Naive thymus-derived CD8-positive, alpha-beta T cell (primary cell): ENCODE measurements around the gene ECE1. TPM values are rescaled to one million over a fixed set of nuclear protein-coding genes. Genes with fewer than 3 reads are reported as not detected.
"Not testable (repeated sequence)": the region's sequence is repeated elsewhere in the genome, so short reads cannot be mapped to it uniquely, and the experiment has no call there.

Experiments used
- ATAC-seq, 2 donors: fragments of 150-1000 bp; cut with Tn5 transposase in 1 of 2; sonication (Bioruptor Pico), chemical (Tn5 transposase) in 1 of 2; 1 replicate in 1 of 2; 2 replicates in 1 of 2; pipeline ENCODE4 v1.10.0; 2021; ENCODE audit warnings: mild to moderate bottlenecking in 2 of 2, moderate library complexity in 2 of 2
- POLR2A ChIA-PET: fragments of 350-600 bp; sonication (Branson Sonifier 250); formaldehyde crosslinking; loops from one replicate; lab custom pipeline; 2021; ENCODE audit warnings: antibody characterized with exemption; lab: Charles Lee
- DNase-seq, 10 donors: peaks; one replicate each; pipeline versions ENCODE4 v3.0.0 to v3.0.0-alpha.2; 2020 to 2022
- H3K27ac Mint-ChIP-seq, 10 donors: one replicate each; pipeline ENCODE4 v1.8.0; 2020 to 2022; ENCODE audit warnings: mild to moderate bottlenecking in 10 of 10, mixed read lengths in 10 of 10, moderate library complexity in 4 of 10, inconsistent platforms in 1 of 10
- H3K27me3 Mint-ChIP-seq, 5 donors: one replicate each; pipeline ENCODE4 v1.8.0; 2021 to 2022; ENCODE audit warnings: mixed read lengths in 5 of 5
- H3K36me3 Mint-ChIP-seq, 3 donors: one replicate each; pipeline ENCODE4 v1.8.0; 2020 to 2022; ENCODE audit warnings: mixed read lengths in 3 of 3, mild to moderate bottlenecking in 2 of 3, inconsistent platforms in 1 of 3
- H3K4me1 Mint-ChIP-seq, 4 donors: one replicate each; pipeline ENCODE4 v1.8.0; 2021 to 2022; ENCODE audit warnings: mixed read lengths in 4 of 4
- H3K4me3 Mint-ChIP-seq, 10 donors: one replicate each; pipeline ENCODE4 v1.8.0; 2020 to 2022; ENCODE audit warnings: mild to moderate bottlenecking in 10 of 10, mixed read lengths in 10 of 10, moderate library complexity in 6 of 10, inconsistent platforms in 1 of 10
- H3K9me3 Mint-ChIP-seq, 9 donors: one replicate each; pipeline ENCODE4 v1.8.0; 2020 to 2022; ENCODE audit warnings: mixed read lengths in 9 of 9, mild to moderate bottlenecking in 3 of 9, inconsistent platforms in 1 of 9, moderate library complexity in 1 of 9
- polyA plus RNA-seq, 3 donors: library from polyadenylated mRNA; unstranded; fragments of 300-500 nt; fragmentation: Illumina TruSeq; gene quantifications; one replicate each; pipeline ENCODE4 v1.2.3, GENCODE V29; 2021
- total RNA-seq, 8 experiments: library from RNA in 2 of 8; stranded (reverse) in 2 of 8; gene quantifications; one replicate each; pipeline ENCODE4 v1.2.3 and lab custom pipeline; 2021 to 2026

Gene ECE1
- total and polyA plus RNA-seq, 5 experiments from 2014 or later = 9.1 to 53.6 (median 37.3) TPM

DNA sequence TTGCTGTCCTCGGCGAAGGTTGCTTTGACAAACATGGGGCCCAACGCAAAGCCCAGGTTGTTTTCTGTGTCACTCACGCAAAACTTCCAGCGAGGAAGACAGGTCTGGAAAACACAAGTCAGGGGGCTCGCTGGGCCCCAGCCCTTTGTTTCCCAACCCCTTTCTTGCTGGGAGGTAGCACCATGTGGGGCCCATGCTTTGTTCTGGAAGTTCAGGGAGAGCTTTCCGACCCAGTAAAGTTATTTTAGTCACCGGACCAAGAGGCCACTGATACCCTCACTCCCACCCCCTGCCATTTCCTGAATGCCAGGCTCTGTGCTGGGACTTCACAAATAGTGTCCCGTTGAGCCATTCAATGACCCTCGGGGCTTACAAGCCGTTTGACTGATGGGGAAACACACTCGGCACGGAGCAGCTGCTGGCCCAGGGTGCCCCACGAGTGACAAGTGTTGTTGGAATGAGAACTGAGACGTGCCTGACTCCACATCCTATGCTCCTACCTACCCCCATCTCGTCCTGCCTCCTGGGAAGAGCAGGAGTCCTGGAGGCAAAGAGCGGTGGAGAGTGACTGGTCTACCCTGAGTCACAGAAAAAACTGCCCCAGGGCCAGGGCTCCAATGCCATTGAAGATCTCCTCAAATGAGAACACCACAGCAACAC, 52.0 kb downstream of the ECE1 start:
- no peak for ATAC-seq
- Mint-ChIP-seq H3K27ac (no peak overlapping the region), H3K27me3 (no peaks in the 10 kb centered on the region), H3K4me3 (no peak overlapping the region), H3K9me3 (no peaks in the 10 kb centered on the region), H3K4me1 (no peaks in the 10 kb centered on the region), H3K36me3 (peaks cover 0 to 77% (median 6%) of the 10 kb centered on the region in 3 donors)
- POLR2A ChIA-PET = interaction anchor here (0.7 kb wide), 1 partner anchor 134 kb away, joined by 3 read pairs; no protein-coding TSS in a partner anchor
- DNase-seq = no peak

DNA sequence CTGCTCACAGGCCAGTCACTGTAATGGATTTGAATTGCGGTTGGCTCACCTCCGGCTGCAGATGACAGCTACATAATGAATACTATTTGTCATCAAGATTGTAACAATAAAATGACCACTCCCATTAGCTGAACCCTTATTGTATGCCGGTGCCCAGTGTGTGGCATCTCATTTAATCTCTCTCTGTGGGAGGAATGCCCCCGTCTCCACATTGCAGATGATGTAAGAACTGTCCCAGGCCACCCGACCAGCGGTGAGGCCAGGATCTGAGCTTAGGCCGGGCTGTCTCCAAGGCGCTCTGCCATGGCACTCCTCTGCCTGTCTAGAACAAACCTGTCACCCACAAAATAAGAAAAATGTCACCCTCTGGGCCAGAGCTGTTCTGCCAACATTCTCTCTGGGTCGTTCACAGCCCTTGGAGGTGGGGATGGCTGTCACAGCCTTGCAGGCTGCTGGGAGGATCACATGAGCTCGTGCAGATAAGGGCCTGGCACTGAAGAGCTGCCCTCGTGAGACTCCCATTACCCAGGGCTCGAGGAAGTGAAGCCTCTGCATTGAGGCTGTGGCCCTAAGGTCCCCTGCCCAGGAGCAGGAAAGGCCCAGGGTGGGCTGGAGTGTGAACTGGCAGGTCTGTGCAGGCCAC, 52.7 kb downstream of the ECE1 start:
- no peak for ATAC-seq
- Mint-ChIP-seq H3K36me3 (peaks cover 0 to 80% (median 6%) of the 10 kb centered on the region in 3 donors), H3K27ac (peak overlapping the region in 3 of 10 donors; percentile 17 to 56 (median 34)), H3K4me3 (no peak overlapping the region), H3K27me3 (no peaks in the 10 kb centered on the region), H3K4me1 (no peaks in the 10 kb centered on the region), H3K9me3 (no peaks in the 10 kb centered on the region)
- POLR2A ChIA-PET = interaction anchor here (0.7 kb wide), 1 partner anchor 135 kb away, joined by 3 read pairs; no protein-coding TSS in a partner anchor
- no peak for DNase-seq

DNA sequence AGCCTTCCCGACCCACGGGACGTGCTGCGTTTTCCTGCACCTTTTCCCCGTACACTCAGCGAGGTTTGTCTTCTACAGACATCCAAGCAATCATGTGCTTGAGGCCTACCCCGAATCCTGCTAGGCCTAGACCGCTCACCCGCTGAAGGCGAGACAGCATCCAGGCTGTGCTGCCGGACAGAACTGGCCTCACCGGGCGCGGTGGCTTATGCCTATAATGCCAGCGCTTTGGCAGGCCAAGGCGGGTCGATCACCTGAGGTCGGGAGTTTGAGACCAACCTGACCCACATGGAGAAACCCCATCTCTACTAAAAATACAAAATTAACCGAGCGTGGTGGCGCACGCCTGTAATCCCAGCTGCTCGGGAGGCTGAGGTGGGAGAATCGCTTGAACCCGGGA, 54.1 kb downstream of the ECE1 start:
- no peaks in the 10 kb centered on the region for H3K27me3 Mint-ChIP-seq
- H3K36me3 Mint-ChIP-seq = peaks cover 0 to 77% (median 6%) of the 10 kb centered on the region in 3 donors
- DNase-seq (no peak), ATAC-seq (no peak)
- POLR2A ChIA-PET = no interaction called here
- H3K4me3 Mint-ChIP-seq = no peak overlapping the region
- no peaks in the 10 kb centered on the region for H3K4me1 Mint-ChIP-seq
- no peaks in the 10 kb centered on the region for H3K9me3 Mint-ChIP-seq
- H3K27ac Mint-ChIP-seq = peak overlapping the region in 1 of 10 donors; percentile 57

DNA sequence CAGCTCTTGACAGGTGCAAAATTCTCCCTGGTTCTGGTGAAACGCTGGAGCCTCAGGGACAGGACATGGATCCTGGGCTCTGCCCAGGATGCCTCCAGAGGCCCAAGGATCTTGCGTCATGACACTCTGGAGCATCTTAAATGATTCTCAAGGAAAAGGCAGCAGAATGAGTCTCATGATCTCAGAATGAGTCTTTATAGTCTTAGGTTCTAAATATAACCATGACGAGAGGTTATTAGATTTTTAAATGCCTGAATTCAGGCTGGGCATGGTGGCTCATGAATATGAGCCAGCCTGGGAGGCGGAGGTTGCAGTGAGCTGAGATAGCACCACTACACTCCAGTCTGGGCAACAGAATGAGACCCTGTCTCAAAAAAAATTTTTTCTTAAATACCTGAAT, 55.5 kb downstream of the ECE1 start:
- Mint-ChIP-seq H3K36me3 (peaks cover 0 to 78% (median 6%) of the 10 kb centered on the region in 3 donors), H3K4me1 (no peaks in the 10 kb centered on the region), H3K27me3 (no peaks in the 10 kb centered on the region), H3K9me3 (no peaks in the 10 kb centered on the region), H3K4me3 (no peak overlapping the region), H3K27ac (peak overlapping the region in 4 of 10 donors; percentile 46 to 80 (median 65))
- DNase-seq (no peak), ATAC-seq (no peak)
- POLR2A ChIA-PET = no interaction called here

DNA sequence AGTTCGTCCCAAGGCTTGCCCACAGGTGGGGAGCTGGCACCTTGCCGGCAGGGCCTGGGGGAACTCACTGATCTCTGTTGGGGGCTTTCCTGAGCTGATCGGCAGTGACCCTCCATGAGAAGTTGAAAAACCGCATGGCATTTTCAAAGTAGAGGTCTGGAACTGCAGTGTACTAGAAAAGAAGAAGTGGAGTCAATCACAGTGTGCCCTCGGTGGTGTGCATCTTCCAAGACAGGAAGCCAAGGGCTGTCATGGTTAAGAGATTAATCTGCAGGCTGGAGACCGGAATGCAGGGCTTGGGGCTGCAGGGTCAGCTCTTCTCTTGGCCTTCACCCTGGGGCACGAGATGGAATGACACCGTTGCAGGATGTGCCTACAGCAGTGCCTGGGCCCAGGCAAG, 56.8 kb downstream of the ECE1 start:
- H3K36me3 Mint-ChIP-seq = peaks cover 0 to 80% (median 6%) of the 10 kb centered on the region in 3 donors
- no peaks in the 10 kb centered on the region for H3K27me3 Mint-ChIP-seq
- ATAC-seq (no peak), DNase-seq (no peak)
- H3K4me3 Mint-ChIP-seq = no peak overlapping the region
- peak overlapping the region in 4 of 10 donors; percentile 43 to 90 (median 60) for H3K27ac Mint-ChIP-seq
- no peaks in the 10 kb centered on the region for H3K4me1 Mint-ChIP-seq
- POLR2A ChIA-PET = interaction anchor here (0.6 kb wide), 1 partner anchor 92 kb away, joined by 3 read pairs; no protein-coding TSS in a partner anchor
- H3K9me3 Mint-ChIP-seq = no peaks in the 10 kb centered on the region

DNA sequence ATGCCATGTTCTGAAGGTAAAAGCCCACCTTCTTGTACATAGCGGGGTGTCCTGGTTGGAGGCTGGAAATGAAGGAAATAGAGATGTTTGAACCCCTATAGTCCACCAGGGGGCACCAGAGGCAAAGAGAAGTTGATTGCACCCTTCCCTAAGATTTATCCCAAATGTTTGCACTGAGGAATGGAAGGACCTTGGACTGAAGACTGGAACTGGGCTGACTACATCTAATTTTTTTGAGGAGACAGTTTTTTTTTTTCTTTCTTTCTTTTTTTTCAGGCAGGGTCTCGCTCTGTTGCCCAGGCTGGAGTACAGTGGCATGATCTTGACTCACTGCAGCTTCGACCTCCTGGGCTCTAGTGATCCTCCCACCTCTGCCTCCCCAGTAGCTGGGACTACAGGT, 58.2 kb downstream of the ECE1 start:
- POLR2A ChIA-PET = interaction anchor here (0.6 to 1.3 kb wide), 3 partner anchors 136 to 1225 kb away, joined by 3 to 5 read pairs (median 5); no protein-coding TSS in a partner anchor
- H3K27ac Mint-ChIP-seq = peak overlapping the region in 1 of 10 donors; percentile 2
- peak; percentile 57 for ATAC-seq
- H3K4me3 Mint-ChIP-seq = no peak overlapping the region
- peak in 5 of 10 donors; percentile 27 to 58 (median 42) for DNase-seq
- peaks cover 0 to 80% (median 8%) of the 10 kb centered on the region in 3 donors for H3K36me3 Mint-ChIP-seq
- H3K9me3 Mint-ChIP-seq = no peaks in the 10 kb centered on the region
- no peaks in the 10 kb centered on the region for H3K4me1 Mint-ChIP-seq
- H3K27me3 Mint-ChIP-seq = no peaks in the 10 kb centered on the region

DNA sequence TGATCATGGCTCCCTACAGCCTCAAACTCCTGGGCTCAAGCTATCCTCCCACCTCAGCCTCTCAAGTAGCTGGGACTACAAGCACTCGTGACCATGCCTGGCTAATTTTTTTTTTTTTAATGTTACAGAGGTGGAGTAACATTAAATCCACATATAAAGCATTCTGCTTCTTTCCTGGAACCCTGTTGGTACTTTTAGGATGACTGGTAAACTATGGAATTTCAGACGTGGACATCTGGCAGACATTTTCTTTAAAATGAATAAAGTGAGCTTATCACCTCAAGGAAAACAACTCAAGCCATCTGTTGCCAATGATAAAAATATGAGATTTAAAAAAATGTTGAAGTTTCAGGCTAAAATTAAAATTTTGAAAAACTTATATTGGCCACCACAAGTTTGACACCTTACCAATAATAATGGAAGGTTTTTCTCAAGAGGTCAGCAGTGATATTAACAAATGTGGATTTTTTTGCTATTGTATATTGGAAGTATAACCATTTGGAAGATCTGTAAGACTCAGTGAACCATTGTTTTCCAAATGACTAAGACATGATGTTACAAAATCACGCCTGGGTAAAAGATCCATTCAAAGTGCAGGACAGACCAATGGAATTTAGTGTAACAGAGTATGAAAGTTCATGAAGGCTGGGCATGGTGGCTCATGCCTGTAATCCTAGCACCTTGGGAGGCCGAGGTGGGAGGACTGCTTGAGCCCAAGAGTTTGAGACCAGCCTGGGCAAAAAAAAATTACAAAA, 60.8 kb downstream of the ECE1 start:
- no peak for ATAC-seq
- POLR2A ChIA-PET = no interaction called here
- DNase-seq = no peak
- peaks cover 0 to 77% (median 10%) of the 10 kb centered on the region in 3 donors for H3K36me3 Mint-ChIP-seq
- H3K4me1 Mint-ChIP-seq = no peaks in the 10 kb centered on the region
- peak overlapping the region in 1 of 10 donors; percentile 51 for H3K27ac Mint-ChIP-seq
- no peak overlapping the region for H3K4me3 Mint-ChIP-seq
- H3K27me3 Mint-ChIP-seq = no peaks in the 10 kb centered on the region
- H3K9me3 Mint-ChIP-seq = no peaks in the 10 kb centered on the region

DNA sequence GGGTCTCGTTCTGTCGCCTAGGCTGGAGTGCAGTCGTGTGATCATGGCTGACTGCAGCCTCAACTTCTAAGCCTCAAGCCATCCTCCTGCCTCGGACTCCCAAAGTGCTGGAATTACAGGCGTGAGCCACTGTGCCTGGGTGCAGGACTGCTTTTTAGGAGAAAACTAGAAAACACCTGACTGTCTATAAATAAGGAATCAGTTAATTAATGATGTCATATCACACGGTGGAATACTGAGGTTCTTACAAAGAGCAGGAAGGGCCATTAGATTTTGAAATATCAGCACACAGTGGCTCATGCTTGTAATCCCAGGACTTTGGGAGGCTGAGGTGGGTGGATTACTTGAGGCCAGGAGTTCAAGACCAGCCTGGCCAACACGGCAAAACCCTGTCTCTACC, 62.0 kb downstream of the ECE1 start:
- DNase-seq, H3K4me1 Mint-ChIP-seq, H3K4me3 Mint-ChIP-seq, POLR2A ChIA-PET, H3K9me3 Mint-ChIP-seq, ATAC-seq, H3K27me3 Mint-ChIP-seq: not testable (repeated sequence)
- H3K27ac Mint-ChIP-seq = peak overlapping the region in 1 of 10 donors; percentile 52
- peaks cover 0 to 76% (median 10%) of the 10 kb centered on the region in 3 donors for H3K36me3 Mint-ChIP-seq

DNA sequence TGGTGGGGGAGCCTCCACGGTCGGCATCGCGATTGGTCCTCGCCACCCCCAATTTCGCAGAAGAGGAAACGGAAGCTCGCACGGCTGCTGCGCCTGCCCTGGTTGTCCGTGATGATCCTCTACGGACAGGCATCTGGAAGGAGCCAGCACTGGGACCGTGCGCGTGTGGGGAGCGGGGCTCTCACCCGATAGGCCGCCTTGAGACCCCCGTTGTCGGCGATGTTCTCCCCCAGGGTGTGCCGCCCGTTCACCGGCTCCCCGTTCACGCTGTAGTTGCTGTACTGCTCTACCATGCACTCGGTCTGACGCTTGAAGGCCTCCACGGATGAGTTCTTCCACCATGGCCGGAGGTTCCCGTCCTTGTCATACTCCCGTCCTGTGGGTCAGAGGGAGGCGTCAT, 65.2 kb downstream of the ECE1 start:
- Mint-ChIP-seq H3K27ac (no peak overlapping the region), H3K4me3 (peak overlapping the region in 1 of 10 donors; percentile 25), H3K9me3 (no peaks in the 10 kb centered on the region), H3K27me3 (no peaks in the 10 kb centered on the region), H3K36me3 (peaks cover 0 to 83% (median 10%) of the 10 kb centered on the region in 3 donors), H3K4me1 (no peaks in the 10 kb centered on the region)
- no peak for ATAC-seq
- POLR2A ChIA-PET = no interaction called here
- no peak for DNase-seq

DNA sequence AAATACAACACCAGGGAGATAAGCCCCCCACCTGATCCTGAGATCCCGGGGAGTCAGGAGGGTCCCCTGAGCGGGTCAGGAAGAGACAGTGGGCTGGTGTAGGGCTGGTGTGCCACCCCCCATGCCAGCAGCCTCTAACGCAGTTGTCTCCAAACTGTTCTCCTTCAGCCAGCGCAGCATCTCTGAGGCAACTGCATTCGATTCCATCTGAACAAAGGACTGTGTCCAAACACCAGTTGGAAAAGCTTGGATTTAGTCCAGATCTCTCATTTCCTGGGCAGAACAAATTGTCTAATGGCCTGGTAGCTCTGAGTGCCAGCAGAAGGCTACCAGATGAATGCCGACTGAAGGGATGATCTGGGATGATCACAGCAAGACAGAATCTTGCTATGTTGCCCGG, 69.4 kb downstream of the ECE1 start:
- Mint-ChIP-seq H3K36me3 (peaks cover 0 to 63% (median 8%) of the 10 kb centered on the region in 3 donors), H3K27ac (no peak overlapping the region), H3K9me3 (no peaks in the 10 kb centered on the region), H3K4me1 (peaks cover 0 to 6% (median 2%) of the 10 kb centered on the region in 4 donors), H3K27me3 (no peaks in the 10 kb centered on the region), H3K4me3 (no peak overlapping the region)
- ATAC-seq (no peak), DNase-seq (no peak)
- POLR2A ChIA-PET = no interaction called here

DNA sequence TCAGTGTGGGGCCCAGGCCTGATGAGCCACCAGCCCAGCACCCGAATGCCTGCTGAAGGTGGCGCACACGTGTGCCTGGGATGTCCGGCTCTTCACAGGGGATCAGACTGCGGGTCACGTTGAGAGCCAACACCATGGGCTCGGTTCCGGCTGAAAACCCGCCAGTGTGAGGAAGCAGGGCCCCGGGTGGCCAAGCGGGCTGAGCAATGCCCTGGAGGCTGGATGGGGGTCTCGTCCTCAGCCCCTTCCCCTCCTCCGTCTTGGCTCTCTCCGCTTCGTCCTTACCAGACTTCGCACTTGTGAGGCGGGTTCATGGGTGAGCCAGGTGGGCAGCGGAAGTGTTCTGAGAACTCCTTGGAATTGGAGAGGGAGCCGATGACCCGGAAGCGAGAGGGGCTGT, 70.6 kb downstream of the ECE1 start:
- Mint-ChIP-seq H3K4me1 (peaks cover 0 to 6% (median 2%) of the 10 kb centered on the region in 4 donors), H3K4me3 (no peak overlapping the region), H3K9me3 (no peaks in the 10 kb centered on the region), H3K27me3 (no peaks in the 10 kb centered on the region), H3K27ac (peak overlapping the region in 1 of 10 donors; percentile 62), H3K36me3 (peaks cover 0 to 52% (median 4%) of the 10 kb centered on the region in 3 donors)
- ATAC-seq (no peak), DNase-seq (no peak)
- POLR2A ChIA-PET = no interaction called here

DNA sequence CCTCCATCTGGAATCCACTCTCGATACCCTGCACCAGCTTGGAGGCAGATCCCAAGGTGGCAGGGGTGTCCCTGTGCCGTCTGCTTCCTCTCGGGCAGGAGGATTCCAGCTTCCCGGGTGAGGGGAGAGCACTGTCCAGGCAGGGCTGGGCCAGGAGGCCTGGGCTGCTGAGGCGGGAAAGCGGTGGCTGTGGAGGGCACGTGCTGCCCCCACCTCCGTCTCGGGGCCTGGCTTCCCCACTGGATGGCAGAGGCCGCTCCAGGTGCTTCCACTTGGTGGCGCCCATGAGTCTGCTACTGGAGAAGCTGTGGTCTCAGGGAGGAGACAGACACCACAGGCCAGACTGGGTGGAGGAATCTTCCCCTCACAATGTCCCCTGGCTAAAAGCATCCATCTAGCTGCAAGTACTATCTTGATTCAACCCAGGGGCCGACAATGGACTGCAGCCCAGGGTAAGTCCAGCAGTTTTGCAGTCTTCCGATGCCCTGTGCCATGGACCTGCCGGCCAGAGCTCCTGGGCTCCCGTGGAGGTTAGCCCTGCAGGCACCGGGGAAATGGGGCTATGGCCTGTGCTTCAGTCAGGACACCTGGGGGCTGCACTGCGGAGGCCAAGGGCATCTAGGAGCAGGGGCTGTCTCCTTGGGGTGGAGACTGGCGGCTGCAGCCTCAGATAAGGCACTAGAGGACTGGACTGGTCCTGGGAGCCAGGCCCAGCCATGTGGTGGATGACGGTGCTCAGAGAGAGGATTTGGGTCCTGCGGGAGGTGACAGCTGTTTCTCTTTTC, 72.3 kb downstream of the ECE1 start:
- Mint-ChIP-seq H3K36me3 (peaks cover 0 to 40% (median 1%) of the 10 kb centered on the region in 3 donors), H3K27me3 (no peaks in the 10 kb centered on the region), H3K4me3 (no peak overlapping the region), H3K9me3 (no peaks in the 10 kb centered on the region), H3K4me1 (peaks cover 0 to 6% (median 2%) of the 10 kb centered on the region in 4 donors), H3K27ac (peak overlapping the region in 1 of 10 donors; percentile 30)
- POLR2A ChIA-PET = no interaction called here
- ATAC-seq (no peak), DNase-seq (peak in 3 of 10 donors; percentile 6 to 11 (median 9))
